ENCODE data around the gene GGA2.
"Not testable (repeated sequence)": the region's sequence is repeated elsewhere in the genome, so short reads cannot be mapped to it uniquely, and the experiment has no call there.

The GGA2 gene

GRCh38 chr16:23496821-23497542, 13.3 kb downstream of the GGA2 start:
- Histone ChIP-seq H3K27ac (ENCODE audit: low read depth, low read length) (no peak overlapping the region), H3K27me3 (ENCODE audit: control insufficient read depth, insufficient read depth, low read length) (no peaks in the 10 kb centered on the region), H3K4me1 (ENCODE audit: control insufficient read depth, insufficient read depth, low read length) (no peaks in the 10 kb centered on the region), H3K9ac (ENCODE audit: low read length) (no peak overlapping the region), H3K4me3 (ENCODE audit: low read length) (no peak overlapping the region), H3K36me3 (ENCODE audit: control insufficient read depth, insufficient read depth, low read length) (peaks cover 19% of the 10 kb centered on the region)

DNA sequence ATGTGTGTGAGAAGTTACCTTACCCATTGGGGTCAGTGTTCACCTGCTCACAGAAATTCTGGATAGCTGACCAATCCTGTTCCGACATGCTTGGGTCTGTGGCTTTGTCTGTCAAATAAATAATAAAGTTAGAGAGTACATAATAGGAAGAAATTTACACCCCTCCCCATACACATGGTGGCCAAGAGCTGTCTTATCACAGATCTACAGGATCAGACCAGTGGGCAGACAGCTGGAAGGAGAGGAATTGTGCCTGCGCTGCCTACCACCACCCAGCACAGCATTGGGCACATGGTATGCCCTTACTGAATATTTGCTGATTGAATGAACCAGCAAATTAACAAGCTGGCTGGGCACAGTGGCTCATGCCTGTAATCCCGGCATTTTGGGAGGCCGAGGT, 14.6 kb downstream of the GGA2 start:
- H3K27me3 ChIP-seq (ENCODE audit: control insufficient read depth, insufficient read depth, low read length), result no peaks in the 10 kb centered on the region
- H3K4me1 ChIP-seq (ENCODE audit: control insufficient read depth, insufficient read depth, low read length), result no peaks in the 10 kb centered on the region

GRCh38 chr16:23494188-23494587, 16.1 kb downstream of the GGA2 start:
- H3K36me3 ChIP-seq (ENCODE audit: control insufficient read depth, insufficient read depth, low read length), result peaks cover 24% of the 10 kb centered on the region

More for the DNA sequence above, 14.6 kb downstream of the GGA2 start:
- H3K27ac ChIP-seq (ENCODE audit: low read depth, low read length), result no peak overlapping the region
- no peak overlapping the region for H3K9ac ChIP-seq (ENCODE audit: low read length)
- H3K36me3 ChIP-seq (ENCODE audit: control insufficient read depth, insufficient read depth, low read length), result peaks cover 19% of the 10 kb centered on the region
- no peak overlapping the region for H3K4me3 ChIP-seq (ENCODE audit: low read length)

GRCh38 chr16:23491490-23492391, 18.6 kb downstream of the GGA2 start:
- no peak overlapping the region for H3K4me3 ChIP-seq (ENCODE audit: low read length)
- peaks cover 37% of the 10 kb centered on the region for H3K36me3 ChIP-seq (ENCODE audit: control insufficient read depth, insufficient read depth, low read length)
- no peaks in the 10 kb centered on the region for H3K4me1 ChIP-seq (ENCODE audit: control insufficient read depth, insufficient read depth, low read length)
- H3K27ac ChIP-seq (ENCODE audit: low read depth, low read length), result no peak overlapping the region
- no peaks in the 10 kb centered on the region for H3K27me3 ChIP-seq (ENCODE audit: control insufficient read depth, insufficient read depth, low read length)
- H3K9ac ChIP-seq (ENCODE audit: low read length), result no peak overlapping the region

More at GRCh38 chr16:23494188-23494587, 16.1 kb downstream of the GGA2 start:
- Histone ChIP-seq H3K9ac (ENCODE audit: low read length) (no peak overlapping the region), H3K27ac (ENCODE audit: low read depth, low read length) (no peak overlapping the region), H3K4me1 (ENCODE audit: control insufficient read depth, insufficient read depth, low read length) (no peaks in the 10 kb centered on the region), H3K4me3 (ENCODE audit: low read length) (no peak overlapping the region), H3K27me3 (ENCODE audit: control insufficient read depth, insufficient read depth, low read length) (no peaks in the 10 kb centered on the region)

- H3K4me3 ChIP-seq (ENCODE audit: low read length), result no peak overlapping the region
- no peak overlapping the region for H3K9ac ChIP-seq (ENCODE audit: low read length)
- H3K27ac ChIP-seq (ENCODE audit: low read depth, low read length), result no peak overlapping the region
- H3K4me1 ChIP-seq (ENCODE audit: control insufficient read depth, insufficient read depth, low read length), result no peaks in the 10 kb centered on the region
- no peaks in the 10 kb centered on the region for H3K27me3 ChIP-seq (ENCODE audit: control insufficient read depth, insufficient read depth, low read length)
- H3K36me3 ChIP-seq (ENCODE audit: control insufficient read depth, insufficient read depth, low read length), result peaks cover 40% of the 10 kb centered on the region
Measured at GRCh38 chr16:23486480-23486879, 23.8 kb downstream of the GGA2 start.

- Histone ChIP-seq H3K4me3 (ENCODE audit: low read length) (no peak overlapping the region), H3K36me3 (ENCODE audit: control insufficient read depth, insufficient read depth, low read length) (peaks cover 42% of the 10 kb centered on the region), H3K27ac (ENCODE audit: low read depth, low read length) (no peak overlapping the region), H3K27me3 (ENCODE audit: control insufficient read depth, insufficient read depth, low read length) (no peaks in the 10 kb centered on the region), H3K9ac (ENCODE audit: low read length) (no peak overlapping the region), H3K4me1 (ENCODE audit: control insufficient read depth, insufficient read depth, low read length) (no peaks in the 10 kb centered on the region)
Measured at GRCh38 chr16:23485841-23486240, 24.5 kb downstream of the GGA2 start.

DNA sequence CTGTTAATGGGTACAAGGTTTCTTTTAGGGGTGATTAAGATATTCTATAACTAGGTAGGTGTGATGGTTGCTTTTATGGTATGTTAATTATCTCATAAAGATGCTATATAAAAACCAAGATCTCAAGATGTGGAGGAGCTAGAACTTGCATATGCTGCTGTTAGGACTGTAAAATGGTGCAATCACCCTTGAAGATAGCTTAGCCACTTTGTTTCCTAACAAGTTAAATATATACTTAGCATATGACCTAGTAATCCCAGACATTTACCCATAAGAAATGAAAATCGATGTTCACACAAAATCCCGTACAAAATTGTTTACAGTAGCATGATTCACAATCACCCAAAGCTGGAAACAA, 25.1 kb downstream of the GGA2 start:
- no peaks in the 10 kb centered on the region for H3K4me1 ChIP-seq (ENCODE audit: control insufficient read depth, insufficient read depth, low read length)
- H3K36me3 ChIP-seq (ENCODE audit: control insufficient read depth, insufficient read depth, low read length), result peaks cover 45% of the 10 kb centered on the region
- no peaks in the 10 kb centered on the region for H3K27me3 ChIP-seq (ENCODE audit: control insufficient read depth, insufficient read depth, low read length)
- no peak overlapping the region for H3K27ac ChIP-seq (ENCODE audit: low read depth, low read length)
- no peak overlapping the region for H3K4me3 ChIP-seq (ENCODE audit: low read length)
- no peak overlapping the region for H3K9ac ChIP-seq (ENCODE audit: low read length)

DNA sequence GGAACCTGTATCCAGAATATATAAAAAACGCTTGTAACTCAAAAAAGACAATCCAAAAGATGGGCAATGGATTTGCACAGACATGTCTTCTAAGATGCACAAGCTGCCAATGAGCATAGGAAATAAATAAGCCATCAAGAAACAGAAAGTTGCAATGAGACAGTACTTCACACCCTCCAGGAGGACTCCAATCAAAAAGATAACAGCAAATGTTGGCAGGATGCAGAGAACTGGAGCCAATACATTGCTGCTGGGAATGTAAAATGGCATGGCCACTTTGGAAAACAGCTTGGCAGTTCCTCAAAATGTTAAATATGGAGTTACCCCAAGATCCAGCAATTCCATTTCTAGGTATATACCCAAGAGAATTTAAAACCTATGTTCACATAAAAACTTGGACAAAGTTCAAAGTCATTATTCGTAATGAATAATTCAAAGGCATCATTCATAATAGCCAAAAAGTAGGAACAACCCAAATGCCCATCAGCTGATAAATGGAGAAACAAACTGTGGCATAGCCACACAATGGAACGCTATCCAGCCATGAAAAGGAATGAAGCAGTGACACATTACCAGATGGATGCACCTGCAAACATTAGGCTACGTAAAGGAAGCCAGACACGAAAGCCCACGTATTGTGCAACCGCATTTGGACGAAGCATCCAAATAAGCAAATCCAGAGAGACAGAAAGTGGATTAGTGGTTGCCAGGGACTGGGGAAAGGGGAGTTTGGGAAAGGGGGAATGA, 25.6 kb downstream of the GGA2 start:
- Histone ChIP-seq H3K4me1 (ENCODE audit: control insufficient read depth, insufficient read depth, low read length) (no peaks in the 10 kb centered on the region), H3K27ac (ENCODE audit: low read depth, low read length) (no peak overlapping the region), H3K9ac (ENCODE audit: low read length) (no peak overlapping the region), H3K4me3 (ENCODE audit: low read length) (no peak overlapping the region), H3K27me3 (ENCODE audit: control insufficient read depth, insufficient read depth, low read length) (no peaks in the 10 kb centered on the region), H3K36me3 (ENCODE audit: control insufficient read depth, insufficient read depth, low read length) (peaks cover 45% of the 10 kb centered on the region)

GRCh38 chr16:23483492-23483891, 26.8 kb downstream of the GGA2 start:
- not testable (repeated sequence) for H3K9ac ChIP-seq (ENCODE audit: low read length); H3K27me3 ChIP-seq (ENCODE audit: control insufficient read depth, insufficient read depth, low read length); H3K4me3 ChIP-seq (ENCODE audit: low read length); H3K27ac ChIP-seq (ENCODE audit: low read depth, low read length); H3K4me1 ChIP-seq (ENCODE audit: control insufficient read depth, insufficient read depth, low read length)
- peaks cover 56% of the 10 kb centered on the region for H3K36me3 ChIP-seq (ENCODE audit: control insufficient read depth, insufficient read depth, low read length)

DNA sequence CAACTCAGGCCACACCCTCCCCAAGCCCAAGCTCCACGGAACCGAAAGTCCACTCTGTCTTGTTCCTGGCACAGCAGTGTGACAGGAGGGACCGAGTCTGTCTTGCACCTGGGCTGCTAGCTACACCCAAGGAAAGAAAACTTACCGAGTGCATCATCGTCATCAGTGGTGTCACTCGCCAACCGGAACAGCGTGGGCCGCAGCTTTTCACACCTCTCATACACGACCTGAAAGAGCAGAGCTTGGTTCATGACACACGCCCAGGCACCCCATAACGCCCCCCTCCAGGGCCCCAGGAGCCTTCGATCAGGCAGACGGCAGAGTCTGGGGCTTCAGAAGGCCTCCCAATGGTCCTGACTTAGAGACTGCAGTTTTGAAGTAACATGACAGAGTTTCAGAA, 27.5 kb downstream of the GGA2 start:
- Histone ChIP-seq H3K9ac (ENCODE audit: low read length) (no peak overlapping the region), H3K27me3 (ENCODE audit: control insufficient read depth, insufficient read depth, low read length) (no peaks in the 10 kb centered on the region), H3K27ac (ENCODE audit: low read depth, low read length) (no peak overlapping the region), H3K36me3 (ENCODE audit: control insufficient read depth, insufficient read depth, low read length) (peaks cover 54% of the 10 kb centered on the region), H3K4me1 (ENCODE audit: control insufficient read depth, insufficient read depth, low read length) (no peaks in the 10 kb centered on the region), H3K4me3 (ENCODE audit: low read length) (no peak overlapping the region)

- H3K36me3 ChIP-seq (ENCODE audit: control insufficient read depth, insufficient read depth, low read length), result peaks cover 33% of the 10 kb centered on the region
- H3K27ac ChIP-seq (ENCODE audit: low read depth, low read length), result no peak overlapping the region
- no peaks in the 10 kb centered on the region for H3K4me1 ChIP-seq (ENCODE audit: control insufficient read depth, insufficient read depth, low read length)
- no peak overlapping the region for H3K9ac ChIP-seq (ENCODE audit: low read length)
- no peak overlapping the region for H3K4me3 ChIP-seq (ENCODE audit: low read length)
- no peaks in the 10 kb centered on the region for H3K27me3 ChIP-seq (ENCODE audit: control insufficient read depth, insufficient read depth, low read length)
Measured at GRCh38 chr16:23480257-23480656, 30.0 kb downstream of the GGA2 start.

DNA sequence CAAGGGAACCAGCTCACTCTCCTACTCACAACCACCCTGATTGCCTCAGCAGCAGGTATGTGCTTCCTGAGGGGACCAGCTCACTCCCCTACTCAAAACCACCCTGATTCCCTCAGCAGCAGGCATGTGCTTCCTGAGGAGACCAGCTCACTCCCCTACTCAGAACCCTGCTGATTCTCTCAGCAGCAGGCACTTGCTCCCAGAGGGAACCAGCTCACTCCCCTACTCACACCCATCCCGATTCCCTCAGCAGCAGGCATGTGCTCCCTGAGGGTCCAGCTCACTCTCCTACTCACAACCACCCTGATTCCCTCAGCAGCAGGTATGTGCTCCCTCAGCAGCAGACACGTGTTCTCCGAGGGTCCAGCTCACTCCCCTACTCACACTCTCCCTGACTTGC, 31.2 kb downstream of the GGA2 start:
- peaks cover 32% of the 10 kb centered on the region for H3K36me3 ChIP-seq (ENCODE audit: control insufficient read depth, insufficient read depth, low read length)

More for the DNA sequence above, 31.2 kb downstream of the GGA2 start:
- Histone ChIP-seq H3K27ac (ENCODE audit: low read depth, low read length) (no peak overlapping the region), H3K27me3 (ENCODE audit: control insufficient read depth, insufficient read depth, low read length) (no peaks in the 10 kb centered on the region), H3K4me1 (ENCODE audit: control insufficient read depth, insufficient read depth, low read length) (no peaks in the 10 kb centered on the region), H3K9ac (ENCODE audit: low read length) (no peak overlapping the region), H3K4me3 (ENCODE audit: low read length) (no peak overlapping the region)
